Lung (tissue), 12 donors: ENCODE measurements around the gene KRT78. TPM values are rescaled to one million over a fixed set of nuclear protein-coding genes. Genes with fewer than 3 reads are reported as not detected.

Experiments used
- ATAC-seq: fragments of 200-7000 bp; cut with Tn5 transposase; one replicate; pipeline ENCODE4 v1.9.1; 2020; ENCODE audit warnings: moderate number of reproducible peaks; ENCODE audit not compliant: insufficient read depth, low FRiP score
- DNase-seq, 3 donors: peaks; one replicate each; pipeline ENCODE4 v3.0.0-alpha.2; 2013 to 2017
- H3K27ac ChIP-seq, 2 donors: one replicate each; pipeline ENCODE4 v1.5.1; 2013; ENCODE audit warnings: mild to moderate bottlenecking in 2 of 2, moderate library complexity in 2 of 2, control low read depth in 1 of 2, inconsistent platforms in 1 of 2, low read depth in 1 of 2, low read length in 1 of 2
- H3K27me3 ChIP-seq, 3 donors: one replicate each; pipeline ENCODE4 v1.5.1; 2013; ENCODE audit warnings: low read length in 2 of 3; ENCODE audit not compliant: control insufficient read depth in 3 of 3, insufficient read depth in 3 of 3
- H3K36me3 ChIP-seq, 4 donors: one replicate each; pipeline ENCODE4 v1.5.1; 2013; ENCODE audit warnings: low read length in 4 of 4, mild to moderate bottlenecking in 1 of 4, moderate library complexity in 1 of 4; ENCODE audit not compliant: control insufficient read depth in 4 of 4, insufficient read depth in 4 of 4
- H3K4me1 ChIP-seq, 5 donors: one replicate each; pipeline ENCODE4 v1.5.1; 2013; ENCODE audit warnings: low read length in 5 of 5, mild to moderate bottlenecking in 2 of 5, moderate library complexity in 1 of 5; ENCODE audit not compliant: control insufficient read depth in 5 of 5, insufficient read depth in 5 of 5
- H3K4me3 ChIP-seq: one replicate; pipeline ENCODE4 v1.5.1; 2013; ENCODE audit warnings: mild to moderate bottlenecking, control low read depth, moderate library complexity
- H3K9ac ChIP-seq, 2 donors: one replicate each; pipeline ENCODE4 v1.5.1; 2013; ENCODE audit warnings: low read length in 2 of 2, control low read depth in 1 of 2; ENCODE audit not compliant: insufficient read depth in 1 of 2
- H3K9me3 ChIP-seq, 4 donors: one replicate each; pipeline ENCODE4 v1.5.1; 2013; ENCODE audit warnings: low read length in 3 of 4, mild to moderate bottlenecking in 1 of 4, moderate library complexity in 1 of 4; ENCODE audit not compliant: control insufficient read depth in 4 of 4, insufficient read depth in 3 of 4
- WGBS, 2 donors: extraction: QIAGEN DNeasy Blood & Tissue Kit; methylation state at CpG; one replicate each; pipeline ENCODE4 v1.1.7; 2013; 5-methylcytosine and 5-hydroxymethylcytosine counted together
- polyA plus RNA-seq, 2 donors: library from polyadenylated mRNA; stranded (reverse); fragments of 200-250 nt; gene quantifications; one replicate each; pipeline ENCODE4 v1.2.1, GENCODE V29; 2013
- total RNA-seq, 2 donors: library from RNA; depleted of rRNA in 1 of 2; stranded (reverse); fragments of >200 nt in 1 of 2; gene quantifications; one replicate each; pipeline ENCODE4 v1.2.1, GENCODE V29; 2014 to 2021
- TF ChIP-seq, protein P1 (sequence below): IDR thresholded peaks from 2 replicates; pipeline ENCODE4 v1.5.1; 2012; ENCODE audit warnings: mild to moderate bottlenecking; ENCODE audit errors: control extremely low read depth, extremely low read depth
- donor health status: control.
- donor health status: control.
- donor health status: Bipolar disorder and iron deficiency.
- donor health status: healthy.
- donor health status: DM: yes; HTN: yes; CAD: no.

Gene KRT78
- total and polyA plus RNA-seq, 4 donors: 0.02 to 0.65 TPM; not detected in 2

GRCh38 chr12:52892974-52893373, 44.2 kb upstream of the KRT78 start:
- ATAC-seq (no peak), DNase-seq (no peak)
- no peaks in the 10 kb centered on the region for H3K27me3 ChIP-seq
- no peak overlapping the region for H3K4me3 ChIP-seq
- H3K9me3 ChIP-seq: no peaks in the 10 kb centered on the region
- no peak overlapping the region for H3K27ac ChIP-seq
- no peak overlapping the region for H3K9ac ChIP-seq
- TF ChIP-seq, protein P1, sequence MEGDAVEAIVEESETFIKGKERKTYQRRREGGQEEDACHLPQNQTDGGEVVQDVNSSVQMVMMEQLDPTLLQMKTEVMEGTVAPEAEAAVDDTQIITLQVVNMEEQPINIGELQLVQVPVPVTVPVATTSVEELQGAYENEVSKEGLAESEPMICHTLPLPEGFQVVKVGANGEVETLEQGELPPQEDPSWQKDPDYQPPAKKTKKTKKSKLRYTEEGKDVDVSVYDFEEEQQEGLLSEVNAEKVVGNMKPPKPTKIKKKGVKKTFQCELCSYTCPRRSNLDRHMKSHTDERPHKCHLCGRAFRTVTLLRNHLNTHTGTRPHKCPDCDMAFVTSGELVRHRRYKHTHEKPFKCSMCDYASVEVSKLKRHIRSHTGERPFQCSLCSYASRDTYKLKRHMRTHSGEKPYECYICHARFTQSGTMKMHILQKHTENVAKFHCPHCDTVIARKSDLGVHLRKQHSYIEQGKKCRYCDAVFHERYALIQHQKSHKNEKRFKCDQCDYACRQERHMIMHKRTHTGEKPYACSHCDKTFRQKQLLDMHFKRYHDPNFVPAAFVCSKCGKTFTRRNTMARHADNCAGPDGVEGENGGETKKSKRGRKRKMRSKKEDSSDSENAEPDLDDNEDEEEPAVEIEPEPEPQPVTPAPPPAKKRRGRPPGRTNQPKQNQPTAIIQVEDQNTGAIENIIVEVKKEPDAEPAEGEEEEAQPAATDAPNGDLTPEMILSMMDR: no peak
- H3K4me1 ChIP-seq: peaks cover 0 to 5% (median 0%) of the 10 kb centered on the region in 5 donors
- H3K36me3 ChIP-seq: peaks cover 0 to 7% (median 0%) of the 10 kb centered on the region in 4 donors

DNA sequence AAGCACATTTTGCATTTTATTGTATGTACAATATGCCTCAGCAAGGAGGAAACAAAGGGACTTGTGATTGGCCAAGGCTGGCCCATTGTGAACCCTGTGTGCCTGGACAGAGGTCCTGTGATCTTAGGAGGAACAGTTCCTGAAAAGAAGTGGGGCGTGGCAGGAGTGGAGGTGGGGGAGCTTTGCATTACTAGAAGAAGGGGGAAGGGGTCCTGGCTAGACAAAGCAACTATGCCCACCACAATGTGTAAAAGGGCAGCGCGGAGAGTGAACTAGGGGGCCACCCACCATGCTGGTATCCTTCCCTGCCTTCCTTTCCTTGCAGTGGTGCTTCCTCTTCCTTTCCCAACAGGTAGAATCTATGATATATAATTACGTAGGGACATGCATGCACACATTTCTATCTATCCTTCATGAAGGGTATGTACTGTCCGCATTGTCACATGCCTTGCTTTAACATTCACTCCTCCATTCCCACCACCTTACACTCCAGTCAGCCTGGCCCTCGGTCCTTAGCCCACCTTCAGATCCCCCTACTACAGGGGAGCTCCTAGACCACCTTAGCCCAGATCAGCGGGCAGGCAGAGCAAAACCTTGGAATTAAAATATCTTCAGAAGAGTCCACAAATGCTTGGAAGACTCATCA, 43.5 kb upstream of the KRT78 start:
- peaks cover 0 to 5% (median 0%) of the 10 kb centered on the region in 4 donors for H3K36me3 ChIP-seq
- no peak overlapping the region for H3K27ac ChIP-seq
- H3K9me3 ChIP-seq: no peaks in the 10 kb centered on the region
- DNase-seq (no peak), ATAC-seq (no peak)
- H3K4me3 ChIP-seq: no peak overlapping the region
- H3K9ac ChIP-seq: no peak overlapping the region
- peaks cover 0 to 5% (median 0%) of the 10 kb centered on the region in 5 donors for H3K4me1 ChIP-seq
- 86 to 92% methylated on average over 7 of the region's 7 CpGs for WGBS, 2 donors
- TF ChIP-seq, protein P1: no peak
- no peaks in the 10 kb centered on the region for H3K27me3 ChIP-seq

GRCh38 chr12:52891044-52891443, 42.2 kb upstream of the KRT78 start:
- H3K36me3 ChIP-seq: no peaks in the 10 kb centered on the region
- H3K4me3 ChIP-seq: no peak overlapping the region
- WGBS, 2 donors: 64 to 74% methylated on average over 2 of the region's 2 CpGs
- TF ChIP-seq, protein P1: no peak
- peaks cover 0 to 5% (median 0%) of the 10 kb centered on the region in 5 donors for H3K4me1 ChIP-seq
- H3K9me3 ChIP-seq: no peaks in the 10 kb centered on the region
- H3K27ac ChIP-seq: no peak overlapping the region
- no peak overlapping the region for H3K9ac ChIP-seq
- ATAC-seq: no peak
- no peaks in the 10 kb centered on the region for H3K27me3 ChIP-seq
- no peak for DNase-seq

DNA sequence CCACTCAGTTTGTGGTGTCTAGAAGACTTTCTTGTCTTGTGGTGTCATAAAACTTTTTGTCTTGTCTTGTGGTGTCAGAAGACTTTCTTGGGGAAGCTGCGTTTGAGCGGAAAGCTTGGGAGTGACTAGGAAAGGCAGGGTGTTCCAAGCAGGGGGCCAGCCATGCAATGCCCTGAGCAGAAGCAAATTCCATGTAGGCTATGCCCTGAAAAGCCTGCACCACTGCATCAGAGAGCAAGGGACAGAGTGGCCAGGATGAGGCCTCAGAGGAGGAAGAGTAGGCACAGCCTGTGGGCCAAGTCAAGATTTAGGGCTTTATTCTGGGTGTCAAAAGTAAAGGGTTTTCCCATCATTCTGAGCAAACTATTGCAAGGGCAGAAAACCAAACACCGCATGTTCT, 41.6 kb upstream of the KRT78 start:
- no peak overlapping the region for H3K4me3 ChIP-seq
- DNase-seq (no peak), ATAC-seq (no peak)
- no peak overlapping the region for H3K9ac ChIP-seq
- H3K4me1 ChIP-seq: peaks cover 0 to 5% (median 0%) of the 10 kb centered on the region in 5 donors
- H3K9me3 ChIP-seq: no peaks in the 10 kb centered on the region
- 89 to 94% methylated on average over 3 of the region's 3 CpGs for WGBS, 2 donors
- TF ChIP-seq, protein P1: no peak
- no peak overlapping the region for H3K27ac ChIP-seq
- no peaks in the 10 kb centered on the region for H3K27me3 ChIP-seq
- no peaks in the 10 kb centered on the region for H3K36me3 ChIP-seq
